OCI-LY3 (cell line): ENCODE measurements around the gene SMC1A.
A peak's percentile ranks its signal among the peaks of the same experiment; 100 is the strongest.

Source experiments
- H2AFZ ChIP-seq: fragments of 200-600, 300-600 bp; shearing (Covaris generic); 2 replicates; pipeline ENCODE4 v1.6.0; 2014; ENCODE audit warnings: antibody characterized with exemption, low read depth, low read length
- H3K27ac ChIP-seq: fragments of 200-600, 300-600 bp; sonication (generic); 2 replicates; pipeline ENCODE4 v1.5.1; 2014; ENCODE audit warnings: mild to moderate bottlenecking, low read length, moderate library complexity, mixed read lengths
- H3K27me3 ChIP-seq: fragments of 200-600, 300-600 bp; sonication (generic); 2 replicates; pipeline ENCODE4 v1.6.1; 2014; ENCODE audit warnings: low read depth, low read length, mixed read lengths
- H3K36me3 ChIP-seq: fragments of 200-600, 300-600 bp; sonication (generic); replicated peaks from 2 replicates; pipeline ENCODE3; 2014; ENCODE audit warnings: low read depth, low read length, mixed read lengths
- H3K4me1 ChIP-seq: fragments of 300-600, 200-600 bp; sonication (generic); 2 replicates; pipeline ENCODE4 v1.6.1; 2014; ENCODE audit warnings: low read length, mixed read lengths
- H3K4me2 ChIP-seq: fragments of 200-600, 300-600 bp; sonication (generic); 2 replicates; pipeline ENCODE4 v1.6.1; 2014; ENCODE audit warnings: low read length, mixed read lengths
- H3K4me3 ChIP-seq: fragments of 300-600, 200-600 bp; sonication (generic); 2 replicates; pipeline ENCODE4 v1.5.1; 2014; ENCODE audit warnings: antibody characterized with exemption, mild to moderate bottlenecking, low read length, moderate library complexity
- H3K79me2 ChIP-seq: fragments of 300-600, 200-600 bp; shearing (Covaris generic); 2 replicates; pipeline ENCODE4 v1.6.1; 2014; ENCODE audit warnings: mild to moderate bottlenecking, low read length, mixed read lengths
- H3K9ac ChIP-seq: fragments of 300-600, 200-600 bp; shearing (Covaris generic); 2 replicates; pipeline ENCODE4 v1.6.0; 2014; ENCODE audit warnings: mild to moderate bottlenecking, low read length, moderate library complexity
- H3K9me3 ChIP-seq: fragments of 200-600, 300-600 bp; shearing (Covaris generic); 2 replicates; pipeline ENCODE4 v1.6.1; 2014; ENCODE audit warnings: low read length, mixed read lengths; ENCODE audit not compliant: insufficient read depth
- H4K20me1 ChIP-seq: fragments of 200-600, 300-600 bp; sonication (generic); 2 replicates; pipeline ENCODE4 v1.6.1; 2016; ENCODE audit warnings: low read length, mixed read lengths; ENCODE audit not compliant: insufficient read depth
- CTCF ChIP-seq: fragments of 200-600, 300-600 bp; sonication (generic); IDR thresholded peaks from 2 replicates; pipeline ENCODE4 v1.5.1; 2014; ENCODE audit warnings: antibody characterized with exemption, low read length, low read depth
- EZH2phosphoT487 ChIP-seq: fragments of 200-600 bp; shearing (Covaris generic); IDR thresholded peaks from 2 replicates; pipeline ENCODE4 v1.6.1; 2018; ENCODE audit warnings: antibody characterized with exemption, mixed run types, low read depth

The SMC1A gene

GRCh38 chrX:53435997-53436396 lies 13.5 kb upstream of the SMC1A start:
- Histone ChIP-seq H3K9me3 (no peaks in the 10 kb centered on the region), H3K27me3 (no peaks in the 10 kb centered on the region), H3K4me1 (peaks cover 25% of the 10 kb centered on the region), H3K9ac (no peak overlapping the region), H3K27ac (no peak overlapping the region), H4K20me1 (no peaks in the 10 kb centered on the region), H3K4me3 (no peak overlapping the region), H3K36me3 (peaks cover 6% of the 10 kb centered on the region), H2AFZ (no peak overlapping the region), H3K4me2 (peak overlapping the region; percentile 41), H3K79me2 (peaks cover 11% of the 10 kb centered on the region)
- TF ChIP-seq EZH2phosphoT487 (no peak), CTCF (peak; percentile 67)

- Histone ChIP-seq H3K9ac (peak within 1 kb of the TSS; percentile 87), H3K9me3 (no peaks in the 10 kb centered on the region), H4K20me1 (no peaks in the 10 kb centered on the region), H3K4me2 (peak within 1 kb of the TSS; percentile 98), H3K4me1 (peaks cover 25% of the 10 kb centered on the region), H3K27me3 (no peaks in the 10 kb centered on the region), H3K79me2 (peaks cover 11% of the 10 kb centered on the region), H3K4me3 (peak within 1 kb of the TSS; percentile 97), H3K27ac (peak within 1 kb of the TSS; percentile 31; the same call in 1 of the 2 replicates), H2AFZ (peak within 1 kb of the TSS; percentile 97), H3K36me3 (peaks cover 11% of the 10 kb centered on the region)
- TF ChIP-seq EZH2phosphoT487 (no peak), CTCF (no peak)
These were observed 11.5 kb upstream of the SMC1A start, which contains the start of gene HSD17B10 for GRCh38 chrX:53433651-53434639. Gene HSD17B10, minus strand, starts transcription at chrX:53434370. Its CDS starts 25 bp downstream, at chrX:53434345.

- Histone ChIP-seq H3K36me3 (peaks cover 11% of the 10 kb centered on the region), H3K4me3 (no peak overlapping the region), H3K9ac (no peak overlapping the region), H2AFZ (no peak overlapping the region), H3K27me3 (no peaks in the 10 kb centered on the region), H3K9me3 (no peaks in the 10 kb centered on the region), H3K27ac (no peak overlapping the region), H4K20me1 (no peaks in the 10 kb centered on the region), H3K79me2 (peaks cover 11% of the 10 kb centered on the region), H3K4me1 (peaks cover 11% of the 10 kb centered on the region), H3K4me2 (no peak overlapping the region)
- no peak for TF ChIP-seq CTCF
- TF ChIP-seq EZH2phosphoT487: no peak
These were observed 7.8 kb upstream of the SMC1A start for GRCh38 chrX:53430231-53430630.

GRCh38 chrX:53429755-53430154 lies 7.3 kb upstream of the SMC1A start:
- no peaks in the 10 kb centered on the region for H4K20me1 ChIP-seq
- no peaks in the 10 kb centered on the region for H3K27me3 ChIP-seq
- H3K4me1 ChIP-seq: peaks cover 8% of the 10 kb centered on the region
- H3K4me2 ChIP-seq: no peak overlapping the region
- no peak for TF ChIP-seq EZH2phosphoT487
- TF ChIP-seq CTCF: no peak
- no peak overlapping the region for H3K9ac ChIP-seq
- H3K79me2 ChIP-seq: peaks cover 11% of the 10 kb centered on the region
- no peak overlapping the region for H3K27ac ChIP-seq
- H2AFZ ChIP-seq: no peak overlapping the region
- H3K36me3 ChIP-seq: peaks cover 11% of the 10 kb centered on the region
- H3K9me3 ChIP-seq: no peaks in the 10 kb centered on the region
- H3K4me3 ChIP-seq: no peak overlapping the region
